ENCODE data around the gene KCNK7.

The KCNK7 gene

GRCh38 chr11:65559951-65560537 is 35.6 kb downstream of the KCNK7 start:
- DNase-seq (ENCODE audit: insufficient read length, low spot score) (no peak), FAIRE-seq (no peak)
- TF ChIP-seq POLR2A (IDR thresholded peaks at IDR 0.05; ENCODE audit: low read depth, low read length) (no peak), POLR2AphosphoS5 (IDR thresholded peaks at IDR 0.05; ENCODE audit: low read depth, low read length) (no peak), POU2F2 (IDR thresholded peaks at IDR 0.05; ENCODE audit: low read depth, low read length) (no peak), TAF1 (IDR thresholded peaks at IDR 0.05; ENCODE audit: low read depth, low read length) (no peak), SPI1 (IDR thresholded peaks at IDR 0.05; ENCODE audit: low read depth, low read length) (no peak), PAX5 (IDR thresholded peaks at IDR 0.05; ENCODE audit: insufficient read depth, low read length, severe bottlenecking) (no peak)

DNA sequence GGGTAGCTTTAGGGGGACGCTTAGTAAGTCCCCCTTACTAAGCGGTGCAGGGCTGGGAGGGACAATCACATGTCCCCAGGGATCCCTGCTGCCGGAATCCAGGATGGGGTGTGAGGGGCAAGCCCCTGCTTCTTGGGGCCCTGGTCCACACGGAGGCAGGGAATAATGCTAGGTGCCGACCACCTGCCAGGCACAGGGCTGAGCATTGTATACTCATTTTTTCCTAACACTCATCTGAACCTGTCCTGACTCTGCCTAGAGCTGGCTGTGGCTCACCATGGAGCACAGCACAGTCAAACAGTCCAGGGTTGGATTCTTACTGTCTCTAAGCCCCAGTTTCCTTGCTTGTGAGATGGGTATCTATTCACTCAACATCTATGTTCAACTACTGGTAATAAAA is 36.1 kb downstream of the KCNK7 start:
- DNase-seq (ENCODE audit: insufficient read length, low spot score) = no peak
- TF ChIP-seq SPI1 (IDR thresholded peaks at IDR 0.05; ENCODE audit: low read depth, low read length) (no peak), POLR2A (IDR thresholded peaks at IDR 0.05; ENCODE audit: low read depth, low read length) (no peak), TAF1 (IDR thresholded peaks at IDR 0.05; ENCODE audit: low read depth, low read length) (no peak), POLR2AphosphoS5 (IDR thresholded peaks at IDR 0.05; ENCODE audit: low read depth, low read length) (no peak), POU2F2 (IDR thresholded peaks at IDR 0.05; ENCODE audit: low read depth, low read length) (no peak)
- no peak for FAIRE-seq

DNA sequence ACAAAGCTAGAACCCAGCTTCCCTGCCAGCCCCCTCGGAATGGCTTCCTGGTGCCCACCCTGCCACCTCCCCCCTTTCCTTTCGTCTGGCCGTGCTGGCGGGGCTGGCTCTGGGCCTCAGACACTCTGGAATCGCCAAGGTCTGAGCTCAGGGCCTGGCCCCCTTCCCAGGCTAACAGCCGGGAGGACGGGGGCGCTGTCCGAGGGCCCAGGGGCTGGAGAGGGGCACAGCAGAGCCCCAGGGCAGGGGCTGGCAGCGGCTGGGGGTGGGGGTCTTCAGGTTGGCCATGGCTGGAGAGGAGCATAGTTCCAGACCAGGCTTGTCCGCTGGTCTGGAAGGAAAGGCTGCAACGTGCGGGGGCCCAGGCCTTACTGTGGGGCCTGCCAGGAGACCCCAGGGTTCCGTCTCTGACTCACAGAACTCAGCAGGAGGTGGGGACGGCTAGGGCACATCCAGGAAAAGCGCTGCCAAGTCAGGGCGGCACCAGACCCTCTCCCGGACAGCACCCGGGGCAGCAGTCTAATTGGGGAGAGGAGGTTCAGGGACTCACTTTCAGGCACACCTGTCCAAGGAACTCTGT is 36.6 kb downstream of the KCNK7 start:
- FAIRE-seq (no peak), DNase-seq (ENCODE audit: insufficient read length, low spot score) (no peak)
- TF ChIP-seq POU2F2 (IDR thresholded peaks at IDR 0.05; ENCODE audit: low read depth, low read length) (no peak), POLR2A (IDR thresholded peaks at IDR 0.05; ENCODE audit: low read depth, low read length) (no peak), TAF1 (IDR thresholded peaks at IDR 0.05; ENCODE audit: low read depth, low read length) (no peak), POLR2AphosphoS5 (IDR thresholded peaks at IDR 0.05; ENCODE audit: low read depth, low read length) (no peak), SPI1 (IDR thresholded peaks at IDR 0.05; ENCODE audit: low read depth, low read length) (no peak), PAX5 (IDR thresholded peaks at IDR 0.05; ENCODE audit: insufficient read depth, low read length, severe bottlenecking) (no peak)

- DNase-seq (ENCODE audit: insufficient read length, low spot score) = peak; percentile 70
- TF ChIP-seq POLR2AphosphoS5 (IDR thresholded peaks at IDR 0.05; ENCODE audit: low read depth, low read length) = no peak
- TF ChIP-seq POU2F2 (IDR thresholded peaks at IDR 0.05; ENCODE audit: low read depth, low read length) = no peak
- TF ChIP-seq SPI1 (IDR thresholded peaks at IDR 0.05; ENCODE audit: low read depth, low read length) = no peak
- no peak for TF ChIP-seq POLR2A (IDR thresholded peaks at IDR 0.05; ENCODE audit: low read depth, low read length)
- no peak for TF ChIP-seq TAF1 (IDR thresholded peaks at IDR 0.05; ENCODE audit: low read depth, low read length)
- no peak for TF ChIP-seq PAX5 (IDR thresholded peaks at IDR 0.05; ENCODE audit: insufficient read depth, low read length, severe bottlenecking)
- FAIRE-seq = no peak
These were observed 37.3 kb downstream of the KCNK7 start, which contains the start of gene LTBP3 for GRCh38 chr11:65558002-65558929. Gene LTBP3 (minus strand): TSS chr11:65558359. CDS start chr11:65557959, 400 bp downstream.

GRCh38 chr11:65557280-65558001 is 38.2 kb downstream of the KCNK7 start:
- no peak for DNase-seq (ENCODE audit: insufficient read length, low spot score)
- no peak for TF ChIP-seq POLR2AphosphoS5 (IDR thresholded peaks at IDR 0.05; ENCODE audit: low read depth, low read length)
- TF ChIP-seq SPI1 (IDR thresholded peaks at IDR 0.05; ENCODE audit: low read depth, low read length) = no peak
- TF ChIP-seq POLR2A (IDR thresholded peaks at IDR 0.05; ENCODE audit: low read depth, low read length) = no peak
- no peak for TF ChIP-seq TAF1 (IDR thresholded peaks at IDR 0.05; ENCODE audit: low read depth, low read length)
- TF ChIP-seq POU2F2 (IDR thresholded peaks at IDR 0.05; ENCODE audit: low read depth, low read length) = no peak
- TF ChIP-seq PAX5 (IDR thresholded peaks at IDR 0.05; ENCODE audit: insufficient read depth, low read length, severe bottlenecking) = no peak
- FAIRE-seq = no peak

DNA sequence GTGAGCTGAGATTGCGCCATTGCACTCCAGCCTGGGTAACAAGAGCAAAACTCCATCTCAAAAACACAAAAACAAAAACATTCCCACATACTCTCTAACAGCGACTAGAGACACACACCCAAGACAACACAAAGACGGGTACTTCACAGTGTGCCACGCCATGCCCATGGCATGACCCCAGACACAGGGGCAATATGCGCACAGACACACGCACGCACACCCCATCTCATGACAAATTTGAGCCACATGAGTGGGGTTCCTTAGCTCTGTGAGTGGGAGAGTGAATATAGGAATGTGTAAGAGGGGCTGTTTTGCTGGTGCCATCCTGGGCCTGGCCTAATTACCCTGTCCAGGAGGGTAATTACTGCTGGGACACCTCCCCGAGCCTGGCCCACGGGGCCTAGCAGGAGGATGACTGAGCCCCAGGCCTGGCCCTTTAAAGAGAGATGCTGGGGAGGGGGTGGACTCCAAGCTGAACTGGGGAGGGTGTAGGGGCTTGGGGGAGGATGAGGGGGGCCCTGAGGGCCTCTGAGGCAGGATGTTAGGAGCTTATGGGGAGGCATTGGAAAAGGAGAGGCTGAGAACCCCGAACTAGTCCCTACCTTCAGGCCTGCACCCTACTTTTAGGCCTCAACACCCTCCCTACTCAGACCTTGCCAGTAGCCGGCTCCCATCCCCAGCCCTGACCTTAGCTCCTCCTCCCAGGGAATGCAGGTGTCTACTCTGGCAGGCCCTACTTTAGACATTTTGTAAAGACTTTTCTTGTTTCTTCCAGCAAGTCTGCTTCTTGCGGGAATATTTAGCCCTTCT is 38.9 kb downstream of the KCNK7 start:
- no peak for DNase-seq (ENCODE audit: insufficient read length, low spot score)

GRCh38 chr11:65555693-65556231 is 39.8 kb downstream of the KCNK7 start:
- TF ChIP-seq POU2F2 (IDR thresholded peaks at IDR 0.05; ENCODE audit: low read depth, low read length) (no peak), POLR2A (IDR thresholded peaks at IDR 0.05; ENCODE audit: low read depth, low read length) (no peak), POLR2AphosphoS5 (IDR thresholded peaks at IDR 0.05; ENCODE audit: low read depth, low read length) (no peak)
- DNase-seq (ENCODE audit: insufficient read length, low spot score) (no peak), FAIRE-seq (no peak)

More for the DNA sequence above, 38.9 kb downstream of the KCNK7 start:
- TF ChIP-seq TAF1 (IDR thresholded peaks at IDR 0.05; ENCODE audit: low read depth, low read length) = no peak
- no peak for TF ChIP-seq POLR2AphosphoS5 (IDR thresholded peaks at IDR 0.05; ENCODE audit: low read depth, low read length)
- FAIRE-seq = no peak

- no peak for DNase-seq (ENCODE audit: insufficient read length, low spot score)
- no peak for TF ChIP-seq SPI1 (IDR thresholded peaks at IDR 0.05; ENCODE audit: low read depth, low read length)
- TF ChIP-seq TAF1 (IDR thresholded peaks at IDR 0.05; ENCODE audit: low read depth, low read length) = no peak
- FAIRE-seq = no peak
These were observed 40.7 kb downstream of the KCNK7 start for GRCh38 chr11:65554842-65555430.

All from GM12891 (cell line).